T-helper 1 cell treated with Interleukin-12 subunit alpha and Interleukin-12 subunit beta and Interleukin-4 antibody, amounts not matched to agents 30 ng/mL and 1 ng/mL, for 36 hours (primary cell): ENCODE measurements around the gene TLR3. TPM values are rescaled to one million over a fixed set of nuclear protein-coding genes. Genes with fewer than 3 reads are reported as not detected.

ENCODE experiments used
- intact Hi-C: fragments of 100-400 bp; cut with micrococcal nuclease; formaldehyde crosslinking; loops from one replicate; pipeline ENCODE4 v1.15.1; 2024
- total RNA-seq: library from RNA; stranded (reverse); gene quantifications from 2 replicates; pipeline ENCODE4 v1.2.3, GENCODE V29; 2022

Gene TLR3
- total RNA-seq: 0.51 and 0.66 TPM in 2 replicates

DNA sequence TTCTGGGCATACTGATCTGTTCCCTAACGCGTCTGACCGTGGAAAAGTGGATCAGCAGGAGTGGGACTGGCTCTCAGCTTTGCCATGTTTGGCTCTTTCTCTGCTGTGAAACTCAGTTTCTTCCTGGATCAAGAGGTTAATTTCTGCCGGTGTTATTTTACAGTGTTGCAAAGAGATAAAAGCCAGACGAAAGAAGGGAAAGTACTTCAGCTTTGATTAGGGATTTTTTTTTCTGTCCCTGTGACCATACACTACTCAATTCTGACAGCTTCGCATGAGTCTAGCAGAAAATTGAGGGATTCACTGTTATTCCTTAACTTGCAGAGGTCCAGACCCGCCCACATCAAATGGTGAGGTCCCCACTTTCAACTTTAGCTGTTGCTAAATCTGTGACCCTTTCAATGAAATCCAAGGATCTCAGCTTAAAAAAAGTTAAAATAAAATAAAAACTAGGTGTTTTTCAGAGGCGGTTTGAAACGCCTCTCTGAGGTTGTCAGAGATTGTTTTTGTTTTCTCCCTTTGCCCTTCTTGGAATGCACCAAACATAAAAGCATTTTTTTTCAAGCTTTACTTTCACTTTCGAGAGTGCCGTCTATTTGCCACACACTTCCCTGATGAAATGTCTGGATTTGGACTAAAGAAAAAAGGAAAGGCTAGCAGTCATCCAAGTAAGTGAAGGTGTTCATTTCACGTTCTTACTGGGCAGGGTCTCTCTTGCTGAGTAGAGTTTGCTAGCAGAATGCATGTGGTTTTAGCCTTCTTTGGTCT lies at the start of gene TLR3:
TSS of gene TLR3 (plus strand) at position 576 of the 768 bp plus-strand sequence. CDS start 7,464 bp downstream, outside the sequence.
- intact Hi-C loops: loop anchor here (1.0 kb wide), 3 partner anchors 69 to 519 kb away; no protein-coding TSS in a partner anchor

- intact Hi-C loops: no loop called here
These were observed 49.7 kb upstream of the TLR3 start for GRCh38 chr4:186019269-186019668.

- intact Hi-C loops: no loop called here
These were observed 48.7 kb upstream of the TLR3 start for GRCh38 chr4:186020106-186020792.

GRCh38 chr4:186020793-186021407 lies 48.1 kb upstream of the TLR3 start:
- intact Hi-C loops: no loop called here

DNA sequence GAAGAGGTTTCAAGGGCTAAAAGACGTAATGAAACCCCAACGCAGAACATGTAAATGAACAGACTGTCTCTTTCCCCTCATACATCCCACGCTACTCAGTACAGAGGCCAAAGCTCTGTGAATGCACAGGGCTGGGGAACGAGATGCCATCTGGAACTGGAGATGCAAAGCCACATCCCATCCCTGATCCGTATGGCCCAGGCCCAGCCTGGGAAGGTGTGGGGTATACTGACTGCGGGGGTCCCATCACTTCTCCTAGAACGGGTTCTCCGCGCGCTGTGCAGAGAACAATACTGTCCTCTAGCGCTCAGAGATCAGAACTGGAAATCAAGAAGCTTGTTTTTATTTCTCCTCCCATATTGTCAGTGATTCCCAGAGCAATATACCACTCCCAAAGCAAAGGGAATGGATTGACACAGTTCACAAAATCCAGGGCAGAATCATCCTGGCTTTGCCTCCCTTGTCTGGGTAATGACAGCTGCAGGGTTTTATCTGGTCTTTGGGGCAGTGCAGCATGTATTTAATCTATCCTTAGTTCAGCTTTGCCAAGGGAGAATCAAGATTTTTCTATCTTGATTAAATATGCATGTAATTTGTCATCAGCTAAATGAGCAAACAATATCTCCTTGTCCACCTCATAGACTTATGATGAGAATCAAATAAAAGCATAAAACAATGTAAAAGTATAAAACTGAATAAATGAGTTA lies 47.3 kb upstream of the TLR3 start:
- intact Hi-C loops: no loop called here

DNA sequence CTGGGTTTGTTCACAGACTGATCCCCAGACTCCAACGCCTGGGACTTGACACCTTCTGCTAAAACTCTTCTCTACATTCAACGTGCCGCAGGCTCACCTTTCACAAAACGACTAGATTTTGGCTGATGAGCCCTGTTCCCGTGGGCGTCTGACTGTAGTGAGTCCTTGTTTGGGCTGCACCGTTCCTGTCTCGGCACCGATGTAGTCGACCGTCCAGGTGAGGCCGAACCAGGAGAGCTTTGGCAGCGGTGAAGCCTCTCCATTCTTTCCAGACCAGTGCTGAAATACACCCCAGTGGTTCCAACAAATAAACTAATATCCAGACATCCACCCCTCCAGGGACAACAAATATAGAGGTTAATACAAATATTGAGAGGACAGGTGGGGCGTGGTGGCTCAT lies 45.0 kb upstream of the TLR3 start:
- intact Hi-C loops: no loop called here

DNA sequence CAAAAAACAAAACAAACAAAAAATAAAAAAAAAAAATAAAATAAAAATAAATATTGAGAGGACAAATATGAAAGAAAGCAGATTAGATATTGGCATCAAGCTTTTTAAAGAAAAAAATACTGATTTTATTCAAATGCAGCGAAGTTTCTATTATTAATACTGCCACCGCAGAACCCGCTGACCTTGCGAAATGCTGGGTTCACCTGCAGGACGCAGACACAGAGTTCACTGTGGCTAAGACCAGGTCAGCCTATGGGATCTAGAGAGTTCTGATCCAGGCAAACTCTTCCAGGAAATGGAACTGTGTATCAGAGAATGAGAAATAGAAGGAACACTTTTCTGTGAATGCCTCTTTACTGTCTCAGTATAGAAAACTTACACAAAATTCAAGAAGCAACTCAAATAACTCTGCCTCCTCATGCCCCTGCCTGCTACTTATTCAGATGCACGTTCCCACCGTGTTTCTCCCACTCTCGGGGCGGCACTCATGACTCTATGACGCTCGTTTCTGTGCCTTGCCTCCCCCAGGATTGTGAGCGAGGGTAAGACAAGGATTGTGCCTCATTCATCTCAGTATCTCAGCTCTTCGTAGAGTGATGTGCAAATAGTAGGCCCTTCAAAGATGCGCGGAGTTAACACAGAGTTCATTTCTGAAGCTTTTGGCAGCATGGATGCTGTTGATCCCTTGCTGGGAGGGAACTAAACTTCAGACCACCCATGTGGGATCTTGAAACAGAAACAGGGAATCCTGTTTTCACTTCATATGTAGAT lies 44.1 kb upstream of the TLR3 start:
- intact Hi-C loops: no loop called here

- intact Hi-C loops: no loop called here
These were observed 43.6 kb upstream of the TLR3 start for GRCh38 chr4:186025408-186025690.

- intact Hi-C loops: no loop called here
These were observed 41.6 kb upstream of the TLR3 start for GRCh38 chr4:186027405-186027804.

DNA sequence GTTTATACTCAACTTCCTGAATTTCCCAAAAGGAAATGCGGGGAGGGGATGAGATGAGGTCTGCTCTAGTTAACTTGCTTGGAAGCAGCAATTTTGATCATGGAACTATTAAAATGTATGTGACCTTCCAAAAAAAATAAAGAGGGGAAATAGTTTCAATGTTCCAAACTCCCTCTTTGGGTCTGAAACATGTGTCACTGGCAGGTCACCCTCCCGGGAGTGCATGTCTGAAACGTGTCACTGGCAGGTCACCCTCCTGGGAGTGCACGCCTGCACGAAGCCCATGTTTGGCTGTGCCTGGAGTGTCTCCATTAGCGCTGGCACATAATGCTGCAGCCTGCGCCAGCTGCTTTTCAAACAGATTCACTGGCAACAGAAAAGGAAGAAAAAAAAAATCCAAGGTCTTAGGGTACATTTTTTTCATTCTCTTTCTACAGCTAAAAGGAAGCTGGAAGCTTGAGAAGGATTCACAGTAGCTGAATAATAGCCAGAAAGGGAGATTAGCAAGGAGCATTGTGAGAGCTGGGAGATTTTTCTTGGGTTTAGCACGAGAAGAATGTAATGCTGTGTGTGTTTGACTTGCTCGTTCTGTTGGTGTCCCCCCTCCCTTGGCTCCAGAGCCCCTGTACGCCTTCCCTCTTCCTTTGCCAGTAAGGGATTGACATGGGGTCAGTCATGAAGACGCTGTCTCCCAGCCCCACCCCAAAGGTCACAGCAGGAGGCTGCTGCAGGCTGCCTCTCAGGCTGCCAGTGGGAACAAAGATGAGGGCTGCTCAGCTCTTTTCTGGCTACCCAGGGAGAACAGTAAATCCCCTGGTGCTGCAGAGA lies 39.2 kb upstream of the TLR3 start:
- intact Hi-C loops: loop anchor here (10.0 kb wide), 1 partner anchor 105 kb away; no protein-coding TSS in a partner anchor

DNA sequence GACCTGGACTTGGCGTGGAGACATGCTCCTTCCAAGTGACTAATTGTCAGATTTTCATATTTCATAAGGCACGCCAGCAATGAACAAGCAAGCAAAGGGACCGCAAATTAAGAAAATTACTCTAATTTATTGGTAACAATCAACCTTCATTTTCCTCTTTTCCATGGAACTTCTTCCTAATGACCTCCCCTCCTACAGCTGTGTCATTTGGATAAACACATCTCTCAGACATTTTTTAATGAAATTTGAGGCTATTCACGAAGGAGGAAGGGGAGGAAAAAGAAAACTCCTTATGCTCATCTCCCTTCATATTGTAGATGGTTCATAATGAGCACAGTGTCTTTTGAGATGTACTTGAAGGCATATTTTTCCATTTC lies 38.6 kb upstream of the TLR3 start:
- intact Hi-C loops: loop anchor here (10.0 kb wide), 1 partner anchor 104 kb away; no protein-coding TSS in a partner anchor

DNA sequence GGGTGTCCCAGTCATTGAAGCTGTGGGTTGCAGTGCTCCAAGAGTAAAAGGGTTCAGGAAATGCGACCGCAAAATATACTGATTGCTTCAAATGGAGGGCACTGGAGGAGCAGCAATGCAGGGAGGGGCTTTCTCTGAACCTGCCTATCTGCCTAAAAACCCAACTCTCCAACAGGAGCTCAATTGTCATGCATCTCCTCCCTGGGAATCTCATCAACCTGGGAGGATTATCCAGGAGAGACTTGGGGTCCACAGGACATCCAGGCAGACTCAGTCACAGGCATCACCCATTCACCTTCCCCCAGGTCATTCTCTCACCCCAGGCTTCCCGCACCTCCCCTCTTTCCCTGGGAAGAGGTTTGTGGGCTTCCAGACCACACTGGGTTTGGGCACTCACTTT lies 38.2 kb upstream of the TLR3 start:
- intact Hi-C loops: loop anchor here (10.0 kb wide), 1 partner anchor 104 kb away; no protein-coding TSS in a partner anchor

GRCh38 chr4:186032259-186032658 lies 36.7 kb upstream of the TLR3 start:
- intact Hi-C loops: loop anchor here (10.0 kb wide), 1 partner anchor 103 kb away; no protein-coding TSS in a partner anchor

- intact Hi-C loops: loop anchor here (10.0 kb wide), 1 partner anchor 102 kb away; no protein-coding TSS in a partner anchor
These were observed 35.9 kb upstream of the TLR3 start for GRCh38 chr4:186033027-186033426.

- intact Hi-C loops: loop anchor here (5.0 to 10.0 kb wide), 2 partner anchors 100 to 437 kb away; no protein-coding TSS in a partner anchor
These were observed 34.3 kb upstream of the TLR3 start for GRCh38 chr4:186034613-186035012.

DNA sequence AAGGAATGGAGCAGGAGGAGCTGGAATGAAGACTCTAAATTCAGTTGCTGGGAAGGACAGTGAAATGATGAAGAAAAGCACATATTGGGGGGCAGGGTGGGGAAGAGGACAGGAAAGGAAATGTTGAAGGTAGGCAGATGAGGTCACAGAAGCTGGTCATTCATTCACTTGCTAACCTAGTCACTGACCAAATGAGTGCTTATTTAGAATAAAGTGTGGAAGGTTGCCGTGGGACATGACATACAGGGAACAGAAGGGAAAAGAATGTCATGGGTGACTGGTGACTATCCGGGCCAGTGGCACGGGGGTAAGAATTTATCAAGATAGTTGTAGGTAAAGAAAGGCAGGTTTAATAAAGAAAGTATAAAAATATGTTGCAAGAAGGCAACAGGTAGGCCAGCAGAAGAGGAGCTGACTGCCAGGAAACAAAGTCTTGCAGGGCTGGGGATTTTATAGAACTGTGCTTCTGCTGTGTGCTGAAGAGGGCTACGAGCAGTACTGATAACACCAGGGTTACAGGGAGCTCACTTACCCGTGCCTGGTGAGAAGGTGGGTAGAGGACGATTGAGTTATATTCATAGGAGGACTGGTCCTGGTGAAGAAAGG lies 31.9 kb upstream of the TLR3 start:
- intact Hi-C loops: loop anchor here (5.0 to 10.0 kb wide), 2 partner anchors 98 to 440 kb away; no protein-coding TSS in a partner anchor

GRCh38 chr4:186037692-186038658 lies 31.0 kb upstream of the TLR3 start:
- intact Hi-C loops: loop anchor here (1.0 to 10.0 kb wide), 4 partner anchors 97 to 999 kb away; no protein-coding TSS in a partner anchor

DNA sequence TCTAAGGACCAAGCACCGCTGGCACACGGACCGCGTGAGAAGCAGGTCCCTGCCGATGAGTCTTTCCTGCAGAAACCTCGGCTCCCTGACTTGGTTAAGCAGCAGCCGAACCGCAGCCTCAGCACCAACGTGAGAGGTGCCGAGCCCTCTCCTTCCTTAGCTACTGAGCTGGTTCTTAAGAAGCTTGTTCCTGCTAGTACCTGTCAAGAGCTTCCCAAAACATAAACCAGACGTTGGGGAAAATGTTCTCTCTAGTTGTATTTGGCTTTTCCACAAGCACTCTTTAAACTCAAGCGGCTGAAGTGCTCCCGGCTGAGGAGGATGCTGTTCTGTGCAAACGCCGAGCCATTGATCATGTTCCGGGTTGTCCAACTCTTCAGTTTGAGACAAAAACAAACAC lies 29.3 kb upstream of the TLR3 start:
- intact Hi-C loops: loop anchor here (2.0 to 10.0 kb wide), 3 partner anchors 95 to 1001 kb away; no protein-coding TSS in a partner anchor
